HUDEP-2 (cell line): Measurements from ENCODE around the gene TP53I13.
A peak's percentile ranks its signal among the peaks of the same experiment; 100 is the strongest.
"Not testable (repeated sequence)": the region's sequence is repeated elsewhere in the genome, so short reads cannot be mapped to it uniquely, and the experiment has no call there.

Experiments
- DNase-seq, 76 experiments: peaks; one replicate each; lab custom pipeline; 2025; ENCODE audit not compliant: unreplicated experiment in 76 of 76; lab: John Stamatoyannopoulos, UW

Gene TP53I13, protein sequence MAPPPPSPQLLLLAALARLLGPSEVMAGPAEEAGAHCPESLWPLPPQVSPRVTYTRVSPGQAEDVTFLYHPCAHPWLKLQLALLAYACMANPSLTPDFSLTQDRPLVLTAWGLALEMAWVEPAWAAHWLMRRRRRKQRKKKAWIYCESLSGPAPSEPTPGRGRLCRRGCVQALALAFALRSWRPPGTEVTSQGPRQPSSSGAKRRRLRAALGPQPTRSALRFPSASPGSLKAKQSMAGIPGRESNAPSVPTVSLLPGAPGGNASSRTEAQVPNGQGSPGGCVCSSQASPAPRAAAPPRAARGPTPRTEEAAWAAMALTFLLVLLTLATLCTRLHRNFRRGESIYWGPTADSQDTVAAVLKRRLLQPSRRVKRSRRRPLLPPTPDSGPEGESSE

DNA sequence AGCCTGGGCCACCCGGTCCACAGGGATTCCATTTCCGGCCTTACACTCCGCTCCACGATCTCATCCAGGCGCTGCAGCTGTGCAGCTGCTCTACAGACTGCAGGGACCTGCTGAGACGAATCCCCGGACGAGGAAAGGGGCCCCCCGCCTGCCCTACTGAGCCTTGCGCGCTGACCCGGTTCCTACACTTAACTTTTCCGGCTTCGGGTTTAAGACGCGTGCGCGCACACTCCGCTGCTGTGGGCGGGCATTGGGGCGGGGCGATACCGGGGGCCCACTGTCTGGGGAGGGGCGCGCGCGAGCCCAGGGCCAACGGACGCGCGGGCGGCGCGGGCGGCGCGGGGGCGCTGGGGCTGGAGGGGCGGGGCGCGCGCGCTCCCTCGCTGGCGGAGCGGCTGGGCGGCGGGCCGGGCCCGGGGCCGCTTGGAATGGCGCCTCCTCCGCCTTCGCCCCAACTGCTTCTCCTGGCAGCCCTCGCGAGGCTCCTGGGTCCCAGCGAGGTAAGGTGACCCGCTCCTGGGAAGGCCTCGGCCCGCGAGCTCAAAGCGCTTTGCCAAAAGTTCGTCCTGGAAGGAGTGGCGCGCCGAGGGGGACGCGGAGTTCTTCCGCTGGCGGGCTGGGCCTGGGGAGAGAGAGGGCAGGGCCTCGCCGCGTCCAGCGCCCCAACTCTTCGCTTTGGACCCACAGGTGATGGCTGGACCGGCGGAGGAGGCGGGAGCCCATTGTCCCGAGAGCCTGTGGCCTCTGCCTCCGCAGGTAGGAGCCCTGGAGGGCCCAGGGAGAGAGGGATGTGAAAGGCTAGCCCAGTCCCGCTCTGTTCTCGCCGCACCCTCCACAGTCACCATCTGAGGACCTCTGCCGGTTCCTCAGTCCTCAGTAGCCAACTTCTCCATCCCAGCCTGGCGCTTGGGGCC lies at the start of gene TP53I13:
Gene TP53I13, plus strand, starts transcription at position 371 of the 914 bp plus-strand sequence. Its CDS starts 58 bp downstream, at position 429.
- DNase-seq = peak in 60 of 76 experiments; percentile 6 to 76 (median 56)

DNA sequence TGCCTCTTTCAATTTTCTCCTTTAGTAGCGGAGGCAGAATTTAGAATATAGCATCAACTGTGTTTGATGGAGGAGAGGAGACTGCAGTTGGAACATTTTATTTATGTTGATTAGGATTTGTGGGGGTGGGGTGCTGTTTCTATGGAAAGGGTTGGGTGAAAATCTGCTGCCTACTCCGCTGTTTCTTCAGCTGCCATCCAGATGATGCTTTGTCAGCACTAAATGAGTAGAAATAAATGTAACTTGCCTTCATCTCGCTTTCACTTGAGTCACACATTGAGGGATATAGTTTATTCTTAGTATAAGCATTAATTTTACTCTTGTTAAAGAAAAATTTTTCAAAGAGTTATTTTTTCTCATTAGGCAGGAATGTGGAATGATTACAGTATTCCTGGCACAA lies 43.8 kb upstream of the TP53I13 start:
- no peak for DNase-seq

DNA sequence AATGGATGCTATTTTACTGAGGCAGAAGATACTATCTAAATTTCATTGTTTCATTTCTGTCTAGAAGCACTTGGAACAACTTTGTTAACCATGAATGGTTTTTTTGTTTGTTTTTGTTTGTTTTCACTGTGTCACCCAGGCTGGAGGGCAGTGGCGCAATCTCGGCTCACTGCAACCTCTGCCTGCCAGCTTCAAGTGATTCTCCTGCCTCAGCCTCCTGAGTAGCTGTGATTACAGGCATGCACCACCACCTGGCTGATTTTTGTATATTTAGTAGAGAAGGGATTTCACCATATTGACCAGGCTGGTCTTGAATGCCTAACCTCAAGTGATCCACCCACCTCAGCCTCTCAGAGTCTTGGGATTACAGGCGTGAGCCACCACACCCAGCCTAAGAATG lies 42.2 kb upstream of the TP53I13 start:
- DNase-seq = no peak

DNA sequence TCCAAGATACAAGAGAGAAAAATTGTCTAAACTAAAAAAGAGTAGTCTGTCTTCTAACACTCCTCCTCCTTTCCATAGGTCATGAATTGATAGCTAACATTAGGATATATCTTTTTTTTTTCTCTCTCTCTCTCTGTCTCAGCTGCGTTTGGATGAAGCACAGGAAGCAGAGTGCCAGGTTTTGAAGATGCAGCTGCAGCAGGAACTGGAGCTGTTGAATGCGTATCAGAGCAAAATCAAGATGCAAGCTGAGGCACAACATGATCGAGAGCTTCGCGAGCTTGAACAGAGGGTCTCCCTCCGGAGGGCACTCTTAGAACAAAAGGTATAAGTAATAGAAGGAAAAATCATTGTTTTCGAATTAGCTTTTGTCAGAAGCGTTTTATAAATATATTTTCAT lies 34.5 kb upstream of the TP53I13 start:
- DNase-seq = no peak

DNA sequence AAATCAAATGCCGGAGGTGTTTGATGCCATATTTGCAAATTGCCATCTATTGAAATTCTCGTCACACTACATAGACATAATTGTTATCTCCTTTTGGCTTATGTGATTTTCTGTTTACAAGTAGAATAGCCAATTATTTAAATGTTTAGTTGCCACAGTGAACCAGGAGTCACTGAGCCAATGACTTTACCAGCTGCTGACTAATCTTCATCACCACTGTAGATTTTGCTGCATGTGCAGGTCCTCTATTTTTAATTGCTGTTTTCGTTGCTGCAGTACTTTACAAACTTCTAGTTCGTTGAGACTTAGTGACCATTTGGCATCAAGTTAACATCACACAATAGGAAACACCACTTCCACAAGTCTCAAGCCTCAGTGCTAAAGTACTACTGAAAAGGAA lies 24.4 kb upstream of the TP53I13 start:
- no peak for DNase-seq

DNA sequence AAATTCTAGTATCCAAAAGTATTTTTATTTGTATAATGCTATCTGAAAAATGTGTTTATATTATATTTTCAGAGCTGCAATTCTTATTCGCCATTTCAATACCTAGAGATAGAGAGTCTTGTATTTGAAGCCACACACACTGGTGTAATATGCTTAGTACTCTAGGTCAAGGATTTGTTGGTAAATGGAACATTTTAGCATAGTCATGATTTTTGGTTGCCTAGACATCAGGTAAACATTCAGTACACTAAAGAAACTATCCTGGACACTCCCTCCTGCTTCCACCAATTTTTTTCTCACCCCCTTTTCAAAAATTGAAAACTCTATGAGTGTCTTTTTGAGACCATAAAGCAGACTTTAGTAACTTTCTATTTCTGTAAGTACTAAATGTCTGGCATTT lies 22.4 kb upstream of the TP53I13 start:
- no peak for DNase-seq

DNA sequence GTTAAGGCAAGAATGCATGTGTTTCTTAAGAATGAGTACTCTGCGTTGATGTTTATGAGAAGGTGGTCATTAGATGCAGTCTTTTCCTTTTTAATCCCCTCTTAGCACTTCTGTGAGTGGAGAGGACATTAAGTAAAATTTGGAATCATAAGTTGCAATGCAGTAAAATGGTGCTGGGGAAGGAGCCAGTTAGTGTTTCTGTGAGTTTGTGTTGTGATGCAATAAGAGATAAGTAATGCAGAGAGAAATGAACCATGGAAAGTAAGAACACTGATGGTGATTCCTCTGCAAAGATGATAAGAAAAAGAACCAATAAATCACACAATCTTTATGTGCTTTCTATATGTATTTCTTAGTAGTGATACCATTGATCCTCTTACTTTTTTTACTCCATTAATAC lies 21.7 kb upstream of the TP53I13 start:
- no peak for DNase-seq

DNA sequence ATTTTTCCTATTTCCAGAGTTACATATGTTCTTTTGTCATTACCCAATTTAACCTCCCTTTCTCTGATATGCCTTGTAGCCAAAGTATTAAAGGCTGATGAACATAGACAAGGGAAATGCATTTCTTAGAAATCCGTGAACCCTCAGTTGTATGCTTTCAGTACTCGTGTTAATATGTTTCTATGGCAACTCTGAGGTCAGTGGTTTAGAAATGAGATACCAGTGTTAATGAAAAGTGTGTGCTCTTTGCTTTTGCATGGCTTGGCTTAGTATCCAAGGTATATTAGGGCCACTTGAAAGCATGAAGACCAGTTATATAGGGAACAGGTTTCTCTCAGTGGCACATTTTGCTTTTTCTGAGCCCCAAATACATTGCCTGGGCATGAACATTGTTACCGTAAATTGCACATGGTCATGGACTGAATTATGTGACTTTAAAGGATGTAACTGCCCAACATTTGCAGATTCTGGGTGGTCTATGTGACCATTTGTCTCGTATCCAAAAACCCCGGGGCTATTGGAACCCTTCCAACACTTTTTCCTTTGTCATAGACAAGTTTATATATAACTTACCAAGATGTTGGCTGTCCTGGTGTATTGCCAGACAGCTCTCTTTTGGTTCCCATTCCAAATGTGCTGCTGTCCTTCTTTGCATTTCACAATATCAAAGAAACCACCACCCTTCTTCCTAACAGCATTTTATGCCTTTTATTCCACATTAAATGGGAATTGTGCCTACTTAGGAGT lies 19.2 kb upstream of the TP53I13 start:
- no peak for DNase-seq

DNA sequence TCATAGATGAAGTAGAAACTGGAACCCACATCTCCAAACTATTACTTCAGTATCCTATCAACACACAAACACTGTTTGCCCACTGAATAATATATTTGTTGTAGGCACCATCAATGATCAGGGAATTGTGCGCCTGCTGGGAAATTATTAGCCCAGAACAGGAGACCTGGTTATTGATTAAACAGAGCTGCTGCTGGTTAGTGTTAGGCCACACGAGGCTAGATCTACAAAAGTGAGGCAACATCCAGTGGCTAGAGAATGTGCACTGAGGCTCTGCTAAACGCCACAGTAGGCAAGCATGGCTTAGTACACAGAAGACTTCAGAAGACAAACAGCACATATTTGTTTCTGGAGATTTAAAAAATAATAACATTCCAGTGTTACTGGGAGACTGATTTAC lies 12.7 kb upstream of the TP53I13 start:
- no peak for DNase-seq

DNA sequence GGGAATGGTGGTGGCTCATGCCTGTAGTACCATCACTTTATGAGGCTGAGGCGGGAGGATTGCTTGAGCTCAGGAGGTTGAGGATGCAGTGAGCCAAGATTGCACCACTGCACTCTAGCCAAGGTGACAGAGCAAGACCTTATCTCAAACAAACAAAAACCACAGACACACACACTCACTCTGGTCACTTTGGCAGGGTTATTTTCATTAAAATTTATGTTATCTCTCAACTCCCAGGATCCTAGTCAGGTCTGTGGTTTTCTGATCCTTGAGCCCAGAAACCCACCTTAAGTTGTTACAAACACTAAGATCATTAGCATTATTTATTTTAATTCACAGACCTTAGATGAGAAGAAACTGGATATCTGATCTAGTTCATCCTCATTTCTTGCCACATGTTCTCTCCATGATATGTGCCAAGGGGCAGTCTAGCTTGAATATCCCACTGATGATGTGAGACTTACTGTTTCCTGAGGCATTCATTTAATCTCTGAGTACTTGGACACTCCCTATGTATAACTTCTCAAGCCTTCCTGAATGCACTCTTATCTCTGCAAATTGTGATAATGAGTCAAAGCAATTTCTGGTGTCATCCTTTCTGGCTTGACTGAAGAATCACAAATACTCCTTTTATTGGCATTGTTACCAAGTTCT lies 11.3 kb upstream of the TP53I13 start:
- DNase-seq = peak in 23 of 76 experiments; percentile 2 to 48 (median 21)

DNA sequence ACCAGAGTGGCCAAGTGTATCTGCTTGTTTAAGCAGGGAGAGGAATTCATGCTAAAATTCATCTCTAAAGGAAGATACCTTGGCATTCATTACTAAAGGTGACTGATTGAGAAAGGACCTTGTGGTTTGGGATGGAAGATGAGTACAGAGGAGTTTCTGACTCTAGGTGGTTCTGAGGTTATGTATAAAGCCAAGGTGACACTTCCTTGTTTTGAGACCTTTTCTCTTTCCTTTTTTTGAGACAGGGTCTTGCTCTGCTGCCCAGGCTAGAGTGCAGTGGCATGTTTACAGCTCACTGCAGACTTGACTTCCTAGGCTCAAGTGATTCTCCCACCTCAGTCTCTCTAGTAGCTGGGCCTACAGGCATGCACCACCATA lies 10.8 kb upstream of the TP53I13 start:
- DNase-seq = no peak

DNA sequence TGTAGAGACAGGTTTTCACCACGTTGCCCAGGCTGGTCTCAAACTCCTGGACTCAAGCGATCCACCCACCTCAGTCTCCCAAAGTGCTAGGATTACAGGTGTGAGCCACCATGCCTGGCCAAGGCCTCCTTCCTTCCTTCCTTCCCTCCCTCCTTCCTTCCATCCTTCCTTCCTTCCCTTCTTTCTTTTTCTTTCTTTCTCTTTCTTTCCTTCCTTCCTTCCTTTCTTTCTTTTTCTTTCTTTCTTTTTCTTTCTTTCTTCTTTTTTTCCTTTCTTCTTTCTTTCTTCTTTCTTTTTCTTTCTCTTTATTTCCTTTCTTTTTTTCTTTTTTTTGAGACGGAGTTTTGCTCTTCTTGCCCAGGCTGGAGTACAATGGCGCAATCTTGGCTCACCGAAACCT lies 10.4 kb upstream of the TP53I13 start:
- not testable (repeated sequence) for DNase-seq

DNA sequence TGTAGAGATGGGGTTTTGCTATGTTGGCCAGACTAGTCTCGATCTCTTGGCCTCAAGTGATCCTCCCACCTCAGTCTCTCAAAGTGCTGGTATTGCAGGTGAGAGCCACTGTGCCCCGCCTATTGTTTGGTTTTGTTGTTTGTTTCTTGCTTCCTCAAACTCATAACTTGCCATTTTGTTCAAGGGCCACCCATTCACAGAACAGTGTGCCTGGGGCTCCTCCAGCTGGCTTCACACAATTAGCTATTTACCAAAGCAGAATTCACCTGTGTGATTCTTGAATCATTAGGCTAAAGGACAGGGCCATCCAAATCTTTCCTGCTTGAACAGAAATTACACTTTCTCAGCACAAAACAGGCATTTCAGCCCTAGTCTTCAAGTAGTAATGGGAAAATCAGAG lies 8.9 kb upstream of the TP53I13 start:
- DNase-seq = no peak

DNA sequence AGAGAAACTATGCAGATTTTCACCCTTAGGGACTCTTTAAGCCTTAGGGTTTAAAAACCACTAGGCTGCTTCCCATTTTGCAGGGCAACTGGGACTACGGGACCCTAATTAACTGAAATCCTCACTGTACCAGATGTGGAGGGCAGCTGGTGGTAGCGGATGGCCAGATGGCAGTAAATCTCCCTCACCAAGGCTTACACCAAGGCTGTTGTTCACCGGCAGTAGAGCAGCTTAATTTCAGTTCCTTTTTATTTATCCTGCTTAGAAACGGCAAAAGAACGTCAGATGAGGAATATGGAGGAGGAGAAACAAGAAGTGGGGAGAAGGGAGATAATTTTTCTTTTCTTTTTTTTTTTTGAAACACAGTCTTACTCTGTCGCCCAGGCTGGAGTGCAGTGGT lies 8.2 kb upstream of the TP53I13 start:
- no peak for DNase-seq

DNA sequence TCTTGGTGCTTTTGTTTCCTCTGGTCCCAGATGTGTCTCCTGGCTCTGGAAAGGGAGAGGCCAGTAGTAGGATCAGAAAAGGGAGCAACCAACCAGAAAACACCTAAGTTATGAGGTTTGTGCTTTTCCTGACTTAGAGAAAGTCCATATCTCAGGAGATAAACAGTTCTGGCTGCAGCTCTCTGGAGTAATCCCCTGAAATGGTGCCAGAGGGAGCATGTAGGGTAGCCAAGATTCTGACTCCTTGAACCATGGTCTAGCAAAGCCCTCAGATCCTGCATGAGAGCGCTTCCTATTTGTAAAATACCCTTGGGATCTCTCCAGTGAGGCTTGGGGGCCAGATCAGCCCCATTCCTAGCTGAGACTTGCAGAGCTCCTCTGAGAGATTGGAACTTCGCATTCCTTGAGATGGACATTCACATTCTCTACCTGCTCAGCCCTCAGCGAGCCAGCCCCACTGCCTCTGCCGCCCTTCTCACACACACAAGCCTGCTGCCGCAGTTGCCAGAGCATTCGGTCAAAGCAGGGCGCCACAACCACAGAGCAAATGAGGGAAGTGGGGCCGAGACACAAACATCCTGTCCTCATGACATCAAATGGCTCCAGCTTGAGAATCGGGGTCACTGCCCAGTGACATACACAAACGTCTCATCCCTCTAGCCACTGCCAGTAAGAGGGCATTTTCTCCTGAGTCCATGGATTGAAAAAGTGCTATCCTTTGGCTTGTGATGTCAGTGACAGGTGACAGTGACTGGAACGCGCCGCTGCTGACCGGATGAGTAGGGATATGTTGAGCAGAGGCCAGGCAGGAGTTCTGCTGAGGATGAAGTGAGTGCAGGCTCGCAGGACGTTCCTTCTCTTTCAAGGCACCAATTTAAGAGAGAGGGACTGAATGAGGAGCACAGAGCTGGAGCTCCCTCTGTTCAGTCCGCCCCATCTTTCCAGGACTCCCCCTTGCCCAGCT lies 6.7 kb upstream of the TP53I13 start:
- no peak for DNase-seq

DNA sequence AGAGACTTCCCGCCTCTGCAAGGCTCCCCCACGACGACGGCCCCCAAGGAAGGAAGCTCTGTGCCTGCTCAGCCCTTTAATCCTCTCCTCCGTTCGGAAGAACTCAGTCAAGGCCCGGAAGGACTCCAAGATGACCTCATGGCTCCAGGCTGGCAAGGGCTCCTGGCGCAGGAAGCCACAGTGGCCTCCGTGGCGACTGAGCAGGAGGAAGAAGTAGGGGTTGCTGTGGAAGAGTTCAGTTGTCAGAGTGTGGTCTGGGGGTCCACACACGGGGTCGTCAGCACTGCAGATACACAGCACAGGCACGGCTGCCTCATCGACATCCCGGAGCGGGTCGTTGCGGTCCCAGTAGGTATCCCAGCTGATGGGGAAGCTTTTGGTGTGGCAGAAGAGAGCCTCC lies 5.9 kb upstream of the TP53I13 start:
- no peak for DNase-seq

DNA sequence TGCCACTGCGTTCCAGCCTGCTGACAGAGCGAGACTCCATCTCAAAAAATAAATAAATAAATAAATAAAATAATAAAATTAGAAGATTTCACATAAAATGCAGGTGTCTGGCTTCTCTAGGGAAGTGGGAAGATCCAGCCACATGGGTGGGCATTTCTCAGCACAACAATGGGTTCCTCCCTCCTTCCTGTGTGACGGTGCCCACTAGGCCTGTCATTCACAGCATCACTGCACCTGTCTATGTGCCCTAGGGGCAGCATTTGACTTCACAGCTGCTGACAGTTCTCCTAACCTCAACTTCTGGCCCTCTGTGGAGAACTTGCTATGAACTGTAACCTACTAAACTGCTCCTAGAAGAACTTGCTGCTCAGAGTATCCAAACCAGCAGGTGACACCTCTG lies 4.7 kb upstream of the TP53I13 start:
- DNase-seq = no peak

DNA sequence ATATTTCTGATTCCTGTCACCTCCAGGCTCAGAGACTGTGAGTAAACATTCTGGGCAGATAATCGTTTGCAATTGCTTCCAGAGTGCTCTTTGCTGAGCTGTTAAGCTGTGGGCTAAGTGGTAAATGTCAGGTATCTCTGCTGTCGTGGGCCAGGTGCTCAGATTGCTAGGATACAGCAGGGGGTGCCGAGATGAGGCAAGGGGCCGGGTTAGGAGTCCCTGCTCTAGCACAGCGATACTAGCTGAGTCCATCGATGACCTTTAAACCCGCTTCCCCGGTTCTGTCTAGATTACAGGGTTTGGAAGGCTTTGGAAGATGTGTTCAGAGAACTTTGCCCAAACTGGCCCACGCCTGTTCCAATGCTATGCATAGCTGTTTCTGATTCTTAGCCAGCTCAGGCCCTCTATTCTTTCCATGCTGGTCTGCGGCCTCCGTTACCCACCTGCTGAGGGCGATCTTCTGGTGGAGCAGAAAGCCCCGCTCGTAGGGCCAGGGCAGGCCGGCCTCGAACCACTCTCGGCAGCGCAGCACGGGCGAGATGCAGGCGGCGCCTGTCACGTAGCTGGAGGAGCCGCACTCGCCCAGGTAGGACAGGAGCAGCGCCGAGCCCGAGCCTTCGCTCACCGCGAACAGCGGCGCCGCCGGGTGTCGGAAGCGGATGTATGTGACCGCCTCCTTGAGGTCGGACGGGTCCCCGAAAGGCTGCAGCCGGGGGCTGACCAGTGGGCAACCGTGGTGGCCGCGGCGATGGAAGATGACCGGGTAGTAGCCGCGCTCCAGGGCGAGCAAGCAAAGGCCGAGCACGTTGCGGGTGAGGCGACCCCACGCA lies 2.6 kb upstream of the TP53I13 start:
- peak in 9 of 76 experiments; percentile 7 to 35 (median 18) for DNase-seq
